SU-DHL-6 (cell line): ENCODE data around the gene MNS1.

Source experiments
- H2AFZ ChIP-seq: fragments of 200-600 bp; sonication (generic); 2 replicates; pipeline ENCODE4 v1.6.1; 2014; ENCODE audit warnings: low read depth, mild to moderate bottlenecking, moderate library complexity, mixed read lengths, antibody characterized with exemption, low read length; ENCODE audit not compliant: severe bottlenecking
- H3F3A ChIP-seq: fragments of 200-600 bp; shearing (Covaris generic); 2 replicates; pipeline ENCODE4 v1.6.0; 2016; ENCODE audit warnings: antibody characterized with exemption, mild to moderate bottlenecking; ENCODE audit not compliant: insufficient read depth
- H3K27ac ChIP-seq: fragments of 200-600 bp; sonication (generic); 2 replicates; pipeline ENCODE4 v1.5.1; 2016; ENCODE audit warnings: low read depth, mild to moderate bottlenecking, low read length, moderate library complexity, mixed read lengths
- H3K27me3 ChIP-seq: fragments of 200-600 bp; sonication (generic), shearing (Covaris generic); 2 replicates; pipeline ENCODE4 v1.6.0; 2014; ENCODE audit warnings: mild to moderate bottlenecking, low read length
- H3K36me3 ChIP-seq: fragments of 200-600 bp; sonication (generic); 2 replicates; pipeline ENCODE4 v1.6.1; 2014; ENCODE audit warnings: mild to moderate bottlenecking, low read length, mixed read lengths
- H3K4me2 ChIP-seq: fragments of 300-600, 200-600 bp; shearing (Covaris generic), sonication (generic); 2 replicates; pipeline ENCODE4 v1.6.0; 2014; ENCODE audit warnings: low read length, low read depth, mild to moderate bottlenecking; ENCODE audit not compliant: poor library complexity, severe bottlenecking
- H3K4me3 ChIP-seq: fragments of 200-600 bp; sonication (generic); 2 replicates; pipeline ENCODE4 v1.5.1; 2014; ENCODE audit warnings: antibody characterized with exemption, low read length, mild to moderate bottlenecking, mixed read lengths; ENCODE audit not compliant: insufficient read depth, poor library complexity, severe bottlenecking
- H3K79me2 ChIP-seq: fragments of 200-600 bp; sonication (generic); 2 replicates; pipeline ENCODE4 v1.6.1; 2014; ENCODE audit warnings: mild to moderate bottlenecking, low read length, moderate library complexity; ENCODE audit not compliant: insufficient read depth
- H3K9ac ChIP-seq: fragments of 200-600 bp; sonication (generic); 2 replicates; pipeline ENCODE4 v1.7.0; 2014; ENCODE audit warnings: mild to moderate bottlenecking, low read length
- H3K9me2 ChIP-seq: fragments of 200-600 bp; sonication (generic); replicated peaks from 2 replicates; pipeline ENCODE4 v1.6.1; 2014; ENCODE audit warnings: low read length; ENCODE audit not compliant: insufficient read depth
- H3K9me3 ChIP-seq: fragments of 200-600 bp; sonication (generic); 2 replicates; pipeline ENCODE4 v1.6.1; 2014; ENCODE audit warnings: low read length, mixed read lengths; ENCODE audit not compliant: insufficient read depth
- H4K20me1 ChIP-seq: fragments of 200-600 bp; sonication (generic); 2 replicates; pipeline ENCODE4 v1.6.1; 2014; ENCODE audit warnings: low read depth, mild to moderate bottlenecking, antibody characterized with exemption, low read length, moderate library complexity, mixed read lengths
- EZH2phosphoT487 ChIP-seq: fragments of 200-600 bp; sonication (generic), shearing (Covaris generic); conservative IDR thresholded peaks from 2 replicates; pipeline ENCODE4 v1.6.1; 2018; ENCODE audit warnings: mild to moderate bottlenecking, antibody characterized with exemption, low read length, moderate library complexity, mixed read lengths
- TF ChIP-seq, protein P1 (sequence below): fragments of 200-600 bp; sonication (generic); IDR thresholded peaks from one replicate; pipeline ENCODE4 v1.5.1; 2017; ENCODE audit warnings: antibody characterized with exemption, mild to moderate bottlenecking, low read length, moderate library complexity; ENCODE audit not compliant: insufficient read depth, poor library complexity, severe bottlenecking

MNS1 gene, protein sequence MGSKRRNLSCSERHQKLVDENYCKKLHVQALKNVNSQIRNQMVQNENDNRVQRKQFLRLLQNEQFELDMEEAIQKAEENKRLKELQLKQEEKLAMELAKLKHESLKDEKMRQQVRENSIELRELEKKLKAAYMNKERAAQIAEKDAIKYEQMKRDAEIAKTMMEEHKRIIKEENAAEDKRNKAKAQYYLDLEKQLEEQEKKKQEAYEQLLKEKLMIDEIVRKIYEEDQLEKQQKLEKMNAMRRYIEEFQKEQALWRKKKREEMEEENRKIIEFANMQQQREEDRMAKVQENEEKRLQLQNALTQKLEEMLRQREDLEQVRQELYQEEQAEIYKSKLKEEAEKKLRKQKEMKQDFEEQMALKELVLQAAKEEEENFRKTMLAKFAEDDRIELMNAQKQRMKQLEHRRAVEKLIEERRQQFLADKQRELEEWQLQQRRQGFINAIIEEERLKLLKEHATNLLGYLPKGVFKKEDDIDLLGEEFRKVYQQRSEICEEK

DNA sequence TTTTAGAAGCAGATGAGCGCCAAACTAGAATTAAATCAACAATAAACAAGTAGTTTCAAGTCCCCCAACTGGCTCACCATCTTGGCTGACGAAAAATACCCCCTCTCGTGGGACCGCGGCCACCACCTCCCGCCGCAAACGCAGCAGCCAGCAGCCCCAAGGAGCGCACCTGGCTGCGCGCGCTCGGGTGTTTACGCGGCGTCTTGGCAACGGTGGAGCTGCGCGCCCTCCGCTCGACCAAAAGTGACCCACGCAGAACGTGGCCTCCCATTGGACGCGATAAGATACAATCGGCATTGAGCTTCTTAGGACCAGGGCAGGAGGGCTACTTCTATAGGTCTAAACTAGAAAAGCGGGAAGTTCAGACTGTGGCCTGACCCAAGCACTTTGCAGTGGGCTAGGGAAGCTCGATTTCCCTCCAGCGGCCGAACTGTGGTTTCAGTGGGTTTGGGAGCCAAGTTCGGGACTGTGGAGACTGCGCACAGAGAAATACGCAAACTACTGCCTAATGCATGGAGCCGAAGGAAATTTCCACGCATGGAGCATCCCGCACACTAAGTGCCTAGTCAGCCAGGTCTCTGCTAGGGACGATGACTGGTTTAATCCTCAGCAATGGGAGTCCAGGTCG lies at the start of gene MNS1:
MNS1 (minus strand) TSS at position 245 of the 628 bp plus-strand sequence; CDS start at position 80, 165 bp downstream.
- H3K9ac ChIP-seq: peak within 1 kb of the TSS; percentile 65
- H3K27ac ChIP-seq: peak within 1 kb of the TSS; percentile 85
- peak within 1 kb of the TSS; percentile 91 for H3K4me2 ChIP-seq

DNA sequence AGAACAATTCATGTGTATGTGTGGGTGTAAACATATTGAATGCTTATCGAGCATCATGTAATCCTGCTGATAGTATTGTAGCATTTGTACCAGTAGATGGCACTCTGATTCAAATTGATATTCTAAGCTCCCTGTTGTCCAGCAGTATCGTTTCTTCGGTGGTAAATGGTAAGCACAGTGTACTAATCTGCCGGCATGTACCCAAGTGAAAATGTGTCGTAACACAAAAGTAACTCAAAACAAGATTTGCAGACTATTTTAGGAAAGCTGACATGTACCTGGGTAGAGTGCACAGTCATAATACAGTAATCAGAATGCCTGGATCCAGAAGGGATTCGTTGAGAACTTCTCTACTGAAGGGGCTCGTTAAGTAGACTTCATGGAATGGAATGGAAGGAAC lies 31.7 kb upstream of the MNS1 start:
- H3K27ac ChIP-seq: peak overlapping the region; percentile 27; the same call in 1 of the 2 replicates
- H3K36me3 ChIP-seq: 0 out of 2 replicates have a peak, but pooled peaks cover 3% of the 10 kb centered on the region
- peak overlapping the region; percentile 76 for H2AFZ ChIP-seq
- no peaks in the 10 kb centered on the region for H3K9me2 ChIP-seq
- H4K20me1 ChIP-seq: no peaks in the 10 kb centered on the region
- H3K9me3 ChIP-seq: peaks cover 10% of the 10 kb centered on the region; the same call in 1 of the 2 replicates
- no peak overlapping the region for H3K9ac ChIP-seq
- H3K27me3 ChIP-seq: no peaks in the 10 kb centered on the region
- H3K79me2 ChIP-seq: no peaks in the 10 kb centered on the region
- TF ChIP-seq, protein P1, sequence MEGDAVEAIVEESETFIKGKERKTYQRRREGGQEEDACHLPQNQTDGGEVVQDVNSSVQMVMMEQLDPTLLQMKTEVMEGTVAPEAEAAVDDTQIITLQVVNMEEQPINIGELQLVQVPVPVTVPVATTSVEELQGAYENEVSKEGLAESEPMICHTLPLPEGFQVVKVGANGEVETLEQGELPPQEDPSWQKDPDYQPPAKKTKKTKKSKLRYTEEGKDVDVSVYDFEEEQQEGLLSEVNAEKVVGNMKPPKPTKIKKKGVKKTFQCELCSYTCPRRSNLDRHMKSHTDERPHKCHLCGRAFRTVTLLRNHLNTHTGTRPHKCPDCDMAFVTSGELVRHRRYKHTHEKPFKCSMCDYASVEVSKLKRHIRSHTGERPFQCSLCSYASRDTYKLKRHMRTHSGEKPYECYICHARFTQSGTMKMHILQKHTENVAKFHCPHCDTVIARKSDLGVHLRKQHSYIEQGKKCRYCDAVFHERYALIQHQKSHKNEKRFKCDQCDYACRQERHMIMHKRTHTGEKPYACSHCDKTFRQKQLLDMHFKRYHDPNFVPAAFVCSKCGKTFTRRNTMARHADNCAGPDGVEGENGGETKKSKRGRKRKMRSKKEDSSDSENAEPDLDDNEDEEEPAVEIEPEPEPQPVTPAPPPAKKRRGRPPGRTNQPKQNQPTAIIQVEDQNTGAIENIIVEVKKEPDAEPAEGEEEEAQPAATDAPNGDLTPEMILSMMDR: peak; percentile 65
- no peak for TF ChIP-seq EZH2phosphoT487
- H3F3A ChIP-seq: no peaks in the 10 kb centered on the region
- no peak overlapping the region for H3K4me3 ChIP-seq
- H3K4me2 ChIP-seq: peak overlapping the region; percentile 46

More for the DNA sequence above, at the start of gene MNS1:
- Histone ChIP-seq H3K9me2 (no peaks in the 10 kb centered on the region), H3K36me3 (0 out of 2 replicates have a peak, but pooled peaks cover 7% of the 10 kb centered on the region), H3K79me2 (no peaks in the 10 kb centered on the region; the same call in 1 of the 2 replicates), H3K4me3 (peak within 1 kb of the TSS; percentile 70), H4K20me1 (no peaks in the 10 kb centered on the region), H3K9me3 (no peaks in the 10 kb centered on the region), H2AFZ (peak within 1 kb of the TSS; percentile 60), H3F3A (peaks cover 23% of the 10 kb centered on the region), H3K27me3 (no peaks in the 10 kb centered on the region)
- no peak for TF ChIP-seq EZH2phosphoT487
- TF ChIP-seq, protein P1: no peak

DNA sequence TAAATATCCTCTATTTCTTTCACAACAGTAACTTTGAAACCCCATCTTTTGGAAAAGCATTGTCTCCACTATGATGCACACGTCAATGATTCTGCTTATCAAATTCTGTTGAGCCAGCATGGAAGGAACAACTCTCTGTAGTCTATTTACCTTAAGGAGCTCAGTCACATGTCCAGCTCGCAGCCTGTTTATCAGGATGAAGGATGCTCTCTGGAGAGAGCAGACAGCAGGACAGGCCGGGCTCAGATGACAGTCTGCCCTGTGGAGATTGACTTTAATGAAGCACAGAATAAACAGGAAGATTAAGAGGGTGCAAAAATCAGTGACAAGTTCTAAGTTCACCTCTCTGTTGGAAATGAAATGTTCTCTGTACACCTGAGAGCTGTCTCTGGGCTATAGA lies 30.6 kb upstream of the MNS1 start:
- no peaks in the 10 kb centered on the region for H3K36me3 ChIP-seq
- H3K4me2 ChIP-seq: no peak overlapping the region
- H3K4me3 ChIP-seq: no peak overlapping the region
- peaks cover 3% of the 10 kb centered on the region; the same call in 1 of the 2 replicates for H3K9me3 ChIP-seq
- TF ChIP-seq, protein P1: no peak
- no peak for TF ChIP-seq EZH2phosphoT487
- H4K20me1 ChIP-seq: no peaks in the 10 kb centered on the region
- H3K9me2 ChIP-seq: no peaks in the 10 kb centered on the region
- H3K9ac ChIP-seq: no peak overlapping the region
- no peaks in the 10 kb centered on the region for H3F3A ChIP-seq
- H3K27ac ChIP-seq: no peak overlapping the region
- no peaks in the 10 kb centered on the region for H3K27me3 ChIP-seq
- H3K79me2 ChIP-seq: no peaks in the 10 kb centered on the region
- no peak overlapping the region for H2AFZ ChIP-seq
